HepG2 (cell line): ENCODE results near the gene ITCH.

ENCODE experiments used
- CHCHD3 ChIP-seq: sonication (generic); formaldehyde crosslinking; IDR thresholded peaks from 2 replicates; pipeline ENCODE4 v1.8.0; 2022; ENCODE audit warnings: mild to moderate bottlenecking, missing genetic modification reagents, moderate library complexity
- GMEB1 ChIP-seq: sonication (generic); formaldehyde crosslinking; IDR thresholded peaks from 2 replicates; pipeline ENCODE4 v1.5.1; 2020; ENCODE audit warnings: missing genetic modification reagents, mild to moderate bottlenecking, borderline replicate concordance
- RAD51 ChIP-seq: fragments of 450-650 bp; IDR thresholded peaks from 2 replicates; pipeline ENCODE4 v1.6.1; 2016; ENCODE audit warnings: borderline replicate concordance
- SMARCC2 ChIP-seq: fragments of 450-650 bp; IDR thresholded peaks from 2 replicates; pipeline ENCODE4 v1.6.1; 2017; ENCODE audit warnings: antibody characterized with exemption, mild to moderate bottlenecking
- TAF1 ChIP-seq: sonication (generic); formaldehyde crosslinking; IDR thresholded peaks from 2 replicates; pipeline ENCODE4 v1.4.0; 2020; ENCODE audit warnings: missing genetic modification reagents
- THYN1 ChIP-seq: sonication (generic); formaldehyde crosslinking; IDR thresholded peaks from 2 replicates; pipeline ENCODE4 v1.8.1; 2023; ENCODE audit warnings: low read depth, mild to moderate bottlenecking, moderate library complexity, missing genetic modification reagents, borderline replicate concordance
- TF ChIP-seq, protein P1 (sequence below): sonication (generic); formaldehyde crosslinking; IDR thresholded peaks from 2 replicates; pipeline ENCODE4 v1.8.1; 2022; ENCODE audit warnings: mild to moderate bottlenecking, missing genetic modification reagents
- TF ChIP-seq, protein P2 (sequence below): sonication (generic); formaldehyde crosslinking; IDR thresholded peaks from 2 replicates; pipeline ENCODE4 v1.5.0; 2020; ENCODE audit warnings: mild to moderate bottlenecking, missing genetic modification reagents, moderate library complexity

DNA sequence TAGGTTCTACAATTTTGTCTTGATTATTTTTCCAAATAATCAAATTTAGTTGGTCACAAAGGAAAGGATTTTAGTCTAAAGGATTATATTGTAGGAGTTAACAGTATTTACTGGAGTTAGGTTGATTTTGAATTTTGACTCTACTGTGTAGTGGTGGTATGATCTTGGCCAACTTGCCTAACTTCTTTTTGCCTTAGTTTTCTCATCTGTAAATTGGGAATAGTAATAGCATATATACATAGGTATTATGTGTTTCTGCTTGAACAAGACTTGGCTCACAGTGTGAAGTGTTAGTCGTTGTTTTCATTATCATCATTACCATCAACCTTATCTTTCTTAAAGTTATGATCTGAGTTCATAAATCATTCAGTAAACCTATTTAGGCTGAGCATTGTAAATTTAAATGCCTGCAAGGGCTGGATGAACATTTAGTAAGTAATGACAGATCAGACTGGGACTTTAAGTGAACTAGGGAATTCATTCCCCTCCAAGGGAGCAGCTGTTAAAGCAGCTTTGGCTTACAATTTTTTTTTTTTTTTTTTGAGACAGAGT lies 11.2 kb downstream of the ITCH start:
- TF ChIP-seq SMARCC2 (no peak), TAF1 (CRISPR knock-in tag) (no peak), GMEB1 (CRISPR knock-in tag) (no peak), CHCHD3 (CRISPR knock-in tag) (no peak), RAD51 (no peak), THYN1 (CRISPR knock-in tag) (no peak)
- TF ChIP-seq, protein P1, sequence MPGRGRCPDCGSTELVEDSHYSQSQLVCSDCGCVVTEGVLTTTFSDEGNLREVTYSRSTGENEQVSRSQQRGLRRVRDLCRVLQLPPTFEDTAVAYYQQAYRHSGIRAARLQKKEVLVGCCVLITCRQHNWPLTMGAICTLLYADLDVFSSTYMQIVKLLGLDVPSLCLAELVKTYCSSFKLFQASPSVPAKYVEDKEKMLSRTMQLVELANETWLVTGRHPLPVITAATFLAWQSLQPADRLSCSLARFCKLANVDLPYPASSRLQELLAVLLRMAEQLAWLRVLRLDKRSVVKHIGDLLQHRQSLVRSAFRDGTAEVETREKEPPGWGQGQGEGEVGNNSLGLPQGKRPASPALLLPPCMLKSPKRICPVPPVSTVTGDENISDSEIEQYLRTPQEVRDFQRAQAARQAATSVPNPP (CRISPR knock-in tag), result no peak
- TF ChIP-seq, protein P2, sequence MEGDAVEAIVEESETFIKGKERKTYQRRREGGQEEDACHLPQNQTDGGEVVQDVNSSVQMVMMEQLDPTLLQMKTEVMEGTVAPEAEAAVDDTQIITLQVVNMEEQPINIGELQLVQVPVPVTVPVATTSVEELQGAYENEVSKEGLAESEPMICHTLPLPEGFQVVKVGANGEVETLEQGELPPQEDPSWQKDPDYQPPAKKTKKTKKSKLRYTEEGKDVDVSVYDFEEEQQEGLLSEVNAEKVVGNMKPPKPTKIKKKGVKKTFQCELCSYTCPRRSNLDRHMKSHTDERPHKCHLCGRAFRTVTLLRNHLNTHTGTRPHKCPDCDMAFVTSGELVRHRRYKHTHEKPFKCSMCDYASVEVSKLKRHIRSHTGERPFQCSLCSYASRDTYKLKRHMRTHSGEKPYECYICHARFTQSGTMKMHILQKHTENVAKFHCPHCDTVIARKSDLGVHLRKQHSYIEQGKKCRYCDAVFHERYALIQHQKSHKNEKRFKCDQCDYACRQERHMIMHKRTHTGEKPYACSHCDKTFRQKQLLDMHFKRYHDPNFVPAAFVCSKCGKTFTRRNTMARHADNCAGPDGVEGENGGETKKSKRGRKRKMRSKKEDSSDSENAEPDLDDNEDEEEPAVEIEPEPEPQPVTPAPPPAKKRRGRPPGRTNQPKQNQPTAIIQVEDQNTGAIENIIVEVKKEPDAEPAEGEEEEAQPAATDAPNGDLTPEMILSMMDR, result no peak
